Prostate gland (tissue), 2 donors: Measurements from ENCODE around the gene ZDHHC4. TPM values are rescaled to one million over a fixed set of nuclear protein-coding genes. Genes with fewer than 3 reads are reported as not detected.
"Not testable (repeated sequence)": the region's sequence is repeated elsewhere in the genome, so short reads cannot be mapped to it uniquely, and the experiment has no call there.

Experiments used
- DNase-seq: peaks from one replicate; pipeline ENCODE4 v3.0.0-alpha.2; 2019; ENCODE audit warnings: low spot score
- H3K27ac ChIP-seq, 2 donors: fragments of 200-600 bp; sonication (generic); 2 replicates each; pipeline ENCODE4 v1.5.1; 2017 to 2019
- H3K27me3 ChIP-seq: fragments of 200-600 bp; sonication (generic); replicated peaks from 2 replicates; pipeline ENCODE4 v1.5.1; 2019; ENCODE audit not compliant: insufficient read depth
- H3K36me3 ChIP-seq, 2 donors: fragments of 200-600 bp; sonication (generic); 1 replicate in 1 of 2; 2 replicates in 1 of 2; pipeline versions ENCODE4 v1.5.1 to v1.8.1; 2017 to 2019
- H3K4me1 ChIP-seq: fragments of 200-600 bp; sonication (generic); replicated peaks from 2 replicates; pipeline ENCODE4 v1.5.1; 2019
- H3K4me3 ChIP-seq, 2 donors: fragments of 200-600 bp; sonication (generic); 2 replicates each; pipeline ENCODE4 v1.5.1; 2017 to 2019
- H3K9me3 ChIP-seq: fragments of 200-600 bp; sonication (generic); 2 replicates; pipeline ENCODE4 v1.5.1; 2017
- CTCF ChIP-seq, 4 experiments: fragments of 200-600 bp in 2 of 4; fragments of 450-650 bp in 2 of 4; sonication (generic) in 2 of 4; IDR thresholded peaks; 1 replicate in 3 of 4; 2 replicates in 1 of 4; pipeline ENCODE4 v1.5.1; 2016 to 2019; ENCODE audit warnings: antibody characterized with exemption in 4 of 4, mild to moderate bottlenecking in 2 of 4, moderate library complexity in 2 of 4
- POLR2A ChIP-seq: fragments of 450-650 bp; IDR thresholded peaks from one replicate; pipeline ENCODE4 v1.6.1; 2016; ENCODE audit warnings: antibody characterized with exemption, mild to moderate bottlenecking
- POLR2AphosphoS5 ChIP-seq: sonication (generic); formaldehyde crosslinking; IDR thresholded peaks from one replicate; pipeline ENCODE4 v1.6.1; 2017; ENCODE audit warnings: antibody characterized with exemption
- WGBS: methylation state at CpG from one replicate; pipeline ENCODE4 v1.1.5; 2018; 5-methylcytosine and 5-hydroxymethylcytosine counted together
- intact Hi-C: fragments of 100-400 bp; cut with DNase I; formaldehyde crosslinking; loops from one replicate; pipeline ENCODE4 v1.14.2; 2022
- total RNA-seq, 2 donors: library from RNA; depleted of rRNA; stranded (reverse); fragments of >200 nt; gene quantifications; one replicate each; pipeline ENCODE4 v1.1.0, GENCODE V29; 2016

The ZDHHC4 gene
- total RNA-seq, 2 donors from 2014 or later, result 69.9 to 73.3 TPM

GRCh38 chr7:6578114-6579084 is 1.1 kb downstream of the ZDHHC4 start:
- H3K36me3 ChIP-seq, result peaks cover 0 to 17% of the 10 kb centered on the region in 2 donors
- intact Hi-C loops, result no loop called here
- no peak for DNase-seq
- 85% methylated on average over 18 of the region's 18 CpGs for WGBS
- H3K4me3 ChIP-seq, result peak overlapping the region; percentile 60 to 61
- peak overlapping the region in 1 of 2 donors; percentile 90 for H3K27ac ChIP-seq
- H3K9me3 ChIP-seq, result no peaks in the 10 kb centered on the region
- H3K27me3 ChIP-seq, result no peaks in the 10 kb centered on the region
- no peaks in the 10 kb centered on the region for H3K4me1 ChIP-seq
- no peak for TF ChIP-seq POLR2A
- no peak for TF ChIP-seq CTCF (IDR thresholded peaks at IDR 0.05)
- no peak for TF ChIP-seq POLR2AphosphoS5

GRCh38 chr7:6579446-6579845 is 2.2 kb downstream of the ZDHHC4 start:
- 92% methylated on average over 4 of the region's 4 CpGs for WGBS
- Histone ChIP-seq H3K9me3 (no peaks in the 10 kb centered on the region), H3K4me1 (no peaks in the 10 kb centered on the region), H3K4me3 (no peak overlapping the region), H3K27me3 (no peaks in the 10 kb centered on the region), H3K27ac (no peak overlapping the region), H3K36me3 (peaks cover 0 to 22% of the 10 kb centered on the region in 2 donors)
- TF ChIP-seq POLR2AphosphoS5, result no peak
- no peak for TF ChIP-seq POLR2A
- TF ChIP-seq CTCF (IDR thresholded peaks at IDR 0.05), result no peak
- DNase-seq, result no peak
- intact Hi-C loops, result no loop called here

DNA sequence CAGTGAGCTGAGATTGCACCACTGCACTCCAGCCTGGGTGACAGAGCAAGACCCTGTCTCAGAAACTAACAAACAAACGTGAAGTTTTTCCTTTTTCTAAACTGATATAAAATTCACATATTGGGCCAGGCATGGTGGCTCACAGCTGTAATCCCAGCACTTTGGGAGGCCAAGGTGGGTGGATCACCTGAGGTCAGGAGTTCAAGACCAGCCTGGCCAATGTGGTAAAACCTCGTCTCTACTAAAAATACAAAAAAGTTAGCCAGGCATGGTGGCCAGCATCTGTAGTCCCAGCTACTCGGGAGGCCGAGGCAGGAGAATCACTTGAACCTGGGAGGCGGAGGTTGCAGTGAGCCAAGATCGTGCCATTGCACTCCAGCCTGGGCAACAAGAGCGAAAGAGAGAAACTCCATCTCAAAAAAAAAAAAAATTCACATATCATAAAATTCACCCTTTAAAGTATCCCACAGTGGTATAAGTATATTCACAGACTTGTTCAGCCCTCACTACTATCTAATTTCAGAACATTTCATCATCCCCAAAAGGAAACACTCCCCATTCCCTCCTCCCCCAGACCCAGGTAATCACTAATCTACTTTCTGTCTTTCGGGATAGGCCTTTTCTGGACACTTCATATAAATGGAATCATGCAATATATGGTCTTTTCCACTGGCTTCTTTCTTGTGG is 8.6 kb downstream of the ZDHHC4 start:
- DNase-seq, H3K4me1 ChIP-seq, intact Hi-C loops, H3K9me3 ChIP-seq, H3K27me3 ChIP-seq, H3K27ac ChIP-seq, H3K4me3 ChIP-seq: not testable (repeated sequence)
- H3K36me3 ChIP-seq, result peaks cover 0 to 37% of the 10 kb centered on the region in 2 donors
- 95% methylated on average over 8 of the region's 8 CpGs for WGBS

- Histone ChIP-seq H3K4me3 (no peak overlapping the region), H3K27me3 (no peaks in the 10 kb centered on the region), H3K27ac (peak overlapping the region in 1 of 2 donors; percentile 89), H3K4me1 (peaks cover 5% of the 10 kb centered on the region), H3K36me3 (peaks cover 0 to 22% of the 10 kb centered on the region in 2 donors), H3K9me3 (no peaks in the 10 kb centered on the region)
- TF ChIP-seq POLR2AphosphoS5 (peak; percentile 57), CTCF (IDR thresholded peaks at IDR 0.05) (no peak)
- 77% methylated on average over 9 of the region's 9 CpGs for WGBS
- intact Hi-C loops, result no loop called here
- no peak for DNase-seq
Measured at GRCh38 chr7:6588566-6588965, 11.3 kb downstream of the ZDHHC4 start.

DNA sequence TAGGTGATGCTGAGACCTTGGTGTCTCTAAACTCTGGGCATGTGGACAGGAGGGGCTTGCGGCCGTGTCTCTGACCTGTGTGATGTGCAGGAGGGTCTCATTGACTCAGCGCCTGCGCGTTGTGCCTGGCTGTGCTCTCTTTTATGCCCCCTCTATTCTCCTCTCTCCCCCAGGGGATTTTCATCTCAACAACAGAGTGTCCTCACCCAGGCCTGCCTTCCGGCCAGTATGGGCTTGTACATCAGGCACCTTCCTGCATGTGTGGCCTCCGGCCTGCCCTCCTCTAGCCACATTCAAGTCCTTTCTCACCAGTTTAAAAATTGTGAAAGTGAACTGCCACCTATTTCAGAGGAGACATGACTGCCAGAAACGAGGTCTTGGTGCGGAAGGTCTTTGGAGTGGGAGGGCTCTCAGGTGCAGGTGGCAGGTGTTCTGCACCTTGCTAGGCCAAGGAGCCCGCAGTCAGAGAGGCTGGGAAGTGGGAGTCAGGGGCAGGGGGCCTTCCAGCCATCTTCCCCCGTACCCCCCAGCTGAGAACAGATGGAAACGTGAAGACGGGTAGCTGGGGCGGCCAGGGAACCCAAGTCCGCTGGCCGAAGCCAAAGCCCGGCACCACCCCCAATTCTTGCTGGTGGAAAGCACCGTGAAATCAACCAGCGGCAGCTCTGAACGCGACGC is 12.0 kb downstream of the ZDHHC4 start:
- Histone ChIP-seq H3K4me1 (peaks cover 5% of the 10 kb centered on the region), H3K27ac (peak overlapping the region; percentile 37 to 89), H3K4me3 (peak overlapping the region; percentile 69 to 90), H3K27me3 (no peaks in the 10 kb centered on the region), H3K36me3 (peaks cover 0 to 19% of the 10 kb centered on the region in 2 donors), H3K9me3 (no peaks in the 10 kb centered on the region)
- intact Hi-C loops, result no loop called here
- DNase-seq, result no peak
- 39% methylated on average over 20 of the region's 22 CpGs for WGBS
- TF ChIP-seq POLR2AphosphoS5 (no peak), POLR2A (no peak), CTCF (IDR thresholded peaks at IDR 0.05) (no peak)
